Posterior vena cava (tissue), 2 donors: Measurements from ENCODE around the gene SPAG5. TPM values are rescaled to one million over a fixed set of nuclear protein-coding genes. Genes with fewer than 3 reads are reported as not detected.

Experiments
- DNase-seq: peaks from one replicate; pipeline ENCODE4 v3.0.0-alpha.2; 2020; ENCODE audit warnings: low spot score
- intact Hi-C, 2 donors: fragments of 100-400 bp; cut with DNase I; formaldehyde crosslinking; loops; one replicate each; pipeline versions ENCODE4 v1.14.1 to v1.14.2; 2022 to 2023
- total RNA-seq, 2 donors: library from RNA; stranded (reverse); fragmentation: NEBNext Ultra II Directional; extraction: Animal tissue kit (Norgen Biotek cat#: 25700); gene quantifications; one replicate each; pipeline ENCODE4 v1.2.1, GENCODE V29; 2021
- donor health status: DM: yes; HTN: yes; CAD: no.
- donor health status: DM: yes; HTN: yes; CAD: no.

SPAG5 gene
- total RNA-seq, 2 donors from 2014 or later = 1.8 to 1.9 TPM

GRCh38 chr17:28549236-28550132, 49.3 kb downstream of the SPAG5 start:
- intact Hi-C loops = no loop called here
- DNase-seq = peak; percentile 80

- intact Hi-C loops = no loop called here
- peak; percentile 54 for DNase-seq
These were observed 50.3 kb downstream of the SPAG5 start for GRCh38 chr17:28548417-28549130.

- peak; percentile 92 for DNase-seq
- intact Hi-C loops = no loop called here
These were observed 51.0 kb downstream of the SPAG5 start for GRCh38 chr17:28547623-28548416.

DNA sequence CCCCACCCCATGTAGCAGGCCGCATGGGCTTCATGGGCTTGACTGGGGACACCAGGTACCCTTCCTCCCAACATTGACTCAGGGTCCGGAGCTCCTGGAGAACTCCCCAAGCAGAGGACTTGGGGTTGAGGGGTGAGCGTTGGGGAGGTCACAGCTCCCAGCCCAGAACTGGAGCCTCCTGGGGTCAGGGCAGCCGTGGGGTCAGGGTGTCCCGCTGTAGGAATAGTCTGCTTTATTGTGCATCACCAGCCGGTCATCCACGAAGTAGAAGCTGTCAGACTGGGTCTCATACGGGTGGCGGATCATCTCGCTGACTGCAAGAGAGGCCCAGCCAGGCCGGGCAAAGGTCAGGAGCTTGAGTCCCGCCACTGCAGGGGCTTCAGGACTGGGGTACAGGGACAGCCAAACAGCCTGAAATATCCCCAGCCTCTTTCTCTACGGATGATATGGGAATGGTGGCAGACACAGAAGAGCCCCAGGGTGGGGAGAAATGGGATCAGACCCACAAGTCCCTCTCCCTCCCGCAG, 51.7 kb downstream of the SPAG5 start:
- intact Hi-C loops = no loop called here
- peak; percentile 51 for DNase-seq

DNA sequence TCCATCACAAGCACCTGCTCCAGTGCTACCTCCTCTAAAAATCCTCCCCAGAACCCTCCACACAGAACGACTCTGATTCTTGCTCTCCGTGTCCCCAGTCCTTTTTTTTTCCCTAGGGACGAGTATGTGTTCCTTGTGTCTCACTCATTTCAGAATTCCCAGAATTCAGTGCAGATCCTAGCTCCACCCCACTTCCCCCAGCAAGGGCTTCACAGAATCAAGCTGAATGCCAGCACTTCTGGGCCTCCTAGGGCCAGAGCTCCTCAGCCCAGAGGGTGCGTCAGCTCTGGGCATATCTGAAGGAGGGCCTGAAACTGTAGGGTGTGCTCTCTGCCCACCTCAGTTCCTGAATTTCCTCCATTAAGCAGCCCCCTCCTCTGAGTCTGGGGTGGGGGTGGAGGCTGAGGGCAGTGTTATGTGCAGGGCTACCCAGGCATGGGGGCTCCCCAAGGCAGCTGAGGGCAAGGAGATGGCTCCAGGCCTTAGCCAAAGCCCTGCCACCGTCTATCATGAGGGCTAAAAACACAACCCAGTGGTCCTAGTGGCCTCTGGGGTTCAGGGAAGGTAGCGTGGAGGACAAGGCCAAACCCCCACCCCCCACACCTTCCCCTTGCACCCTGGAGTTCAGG, 52.9 kb downstream of the SPAG5 start:
- intact Hi-C loops = no loop called here
- peak; percentile 52 for DNase-seq

- intact Hi-C loops = no loop called here
- DNase-seq = peak; percentile 18
These were observed 53.7 kb downstream of the SPAG5 start for GRCh38 chr17:28545141-28545503.

GRCh38 chr17:28544402-28545140, 54.3 kb downstream of the SPAG5 start:
- DNase-seq = peak; percentile 55
- intact Hi-C loops = no loop called here

DNA sequence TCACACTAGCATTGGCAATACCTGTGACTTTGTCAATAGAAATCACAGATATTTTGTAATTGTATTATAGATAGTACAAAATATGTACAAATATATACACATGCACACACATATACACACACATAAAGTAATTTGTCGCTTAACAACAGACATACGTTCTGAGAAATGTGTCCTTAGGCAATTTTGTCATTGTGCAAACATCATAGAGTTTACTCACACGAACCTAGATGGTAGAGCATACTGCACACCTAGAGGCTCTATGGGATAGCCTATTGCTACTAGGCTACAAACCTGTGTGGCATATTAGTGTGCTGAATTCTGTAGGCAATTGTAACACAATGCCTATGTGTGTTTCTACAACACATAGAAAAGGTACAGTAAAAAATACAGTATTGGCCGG, 57.4 kb downstream of the SPAG5 start:
- no peak for DNase-seq
- intact Hi-C loops = no loop called here

DNA sequence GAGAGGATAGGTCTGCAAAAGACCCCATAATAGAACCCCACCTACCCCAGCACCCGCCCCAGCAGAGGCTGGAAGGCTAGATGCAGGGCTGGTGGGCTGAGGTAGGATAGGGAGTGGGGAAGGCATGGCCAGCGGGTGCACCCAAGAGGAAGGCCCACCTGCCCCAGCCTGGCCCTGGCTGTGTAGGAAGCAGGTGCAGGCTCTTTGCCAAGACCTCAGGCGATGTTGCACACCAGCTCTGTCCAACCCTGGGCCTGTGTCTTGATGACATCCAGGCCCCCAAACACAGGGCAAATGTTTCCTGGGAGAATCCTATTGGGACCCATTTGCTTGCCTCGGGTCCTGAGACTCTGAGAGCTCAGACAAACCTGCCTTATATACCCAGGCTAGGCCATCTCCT, 58.6 kb downstream of the SPAG5 start:
- DNase-seq = no peak
- intact Hi-C loops = no loop called here

DNA sequence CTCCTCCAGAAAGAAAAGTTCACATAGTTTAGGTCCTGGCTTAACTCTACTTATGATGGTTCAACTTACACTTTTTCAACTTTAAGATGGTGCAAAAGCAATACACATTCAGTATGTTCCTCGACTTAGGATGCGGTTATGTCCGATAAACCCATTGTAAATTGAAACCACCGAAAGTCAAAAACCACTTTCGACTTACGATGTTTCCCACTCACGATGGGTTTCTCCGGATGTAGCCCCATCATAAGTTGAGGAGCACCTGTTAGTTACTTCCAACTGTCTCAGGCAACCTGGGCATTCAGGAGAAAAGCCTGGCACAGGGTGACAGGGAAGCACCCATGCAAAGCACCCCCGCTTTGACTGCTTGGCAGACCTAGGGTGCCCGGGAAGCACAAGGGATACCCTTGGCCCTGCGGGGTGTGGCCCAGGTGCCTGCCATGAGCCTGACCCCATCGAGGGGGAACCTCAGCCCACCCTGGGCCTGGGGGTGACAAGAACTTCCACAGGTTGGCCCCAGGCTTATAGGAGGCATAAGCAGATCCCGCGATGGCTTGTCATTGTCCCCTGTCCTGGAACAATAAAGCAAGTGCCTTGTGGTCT, 60.4 kb downstream of the SPAG5 start:
- intact Hi-C loops = loop anchor here in 1 of 2 donors (5.0 kb wide), 1 partner anchor 41 kb away; no protein-coding TSS in a partner anchor
- DNase-seq = no peak

DNA sequence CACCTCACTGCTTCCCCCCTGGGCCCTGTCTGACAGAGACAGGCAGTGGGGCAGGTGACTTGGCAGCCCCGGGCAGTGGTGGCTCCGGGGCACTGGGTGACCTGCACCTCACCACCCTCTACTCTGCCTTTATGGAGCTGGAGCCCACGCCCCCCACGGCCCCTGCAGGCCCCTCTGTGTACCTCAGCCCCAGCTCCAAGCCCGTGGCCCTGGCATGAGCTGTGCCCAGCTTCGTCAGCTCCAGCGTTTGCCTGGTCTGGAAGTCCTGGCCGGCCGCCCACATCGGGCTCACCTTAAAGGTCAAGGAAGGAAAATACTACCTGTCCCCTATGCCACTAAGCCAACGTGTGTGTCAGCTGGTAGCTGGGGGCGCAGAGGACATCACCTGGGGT, 61.6 kb downstream of the SPAG5 start:
- intact Hi-C loops = loop anchor here in 1 of 2 donors (5.0 kb wide), 1 partner anchor 40 kb away; no protein-coding TSS in a partner anchor
- no peak for DNase-seq

- intact Hi-C loops = loop anchor here in 1 of 2 donors (5.0 kb wide), 1 partner anchor 39 kb away; no protein-coding TSS in a partner anchor
- no peak for DNase-seq
These were observed 62.1 kb downstream of the SPAG5 start for GRCh38 chr17:28536532-28537218.

DNA sequence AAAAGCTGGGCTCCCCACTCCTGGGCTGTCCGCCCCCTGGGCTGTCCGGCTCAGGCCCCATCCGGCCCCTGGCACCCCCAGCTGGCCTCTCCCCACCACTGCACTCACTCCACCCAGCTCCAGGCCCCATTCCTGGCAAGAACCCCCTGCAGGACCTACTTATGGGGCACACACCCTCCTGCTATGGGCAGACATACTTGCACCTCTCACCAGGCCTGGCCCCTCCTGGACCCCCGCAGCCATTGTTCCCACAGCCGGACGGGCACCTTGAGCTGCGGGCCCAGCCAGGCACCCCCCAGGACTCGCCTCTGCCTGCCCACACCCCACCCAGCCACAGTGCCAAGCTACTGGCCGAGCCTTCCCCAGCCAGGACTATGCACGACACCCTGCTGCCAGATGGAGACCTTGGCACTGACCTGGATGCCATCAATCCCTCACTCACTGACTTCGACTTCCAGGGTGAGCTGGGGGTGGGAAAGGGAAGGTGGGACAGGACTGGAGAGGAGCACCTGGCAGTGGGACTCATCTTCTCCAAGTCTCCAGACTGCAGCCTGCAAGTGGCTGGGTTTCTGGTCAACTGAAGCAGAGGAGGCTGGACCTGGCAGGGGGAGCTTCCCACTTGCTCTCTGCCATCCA, 64.0 kb downstream of the SPAG5 start:
- no peak for DNase-seq
- intact Hi-C loops = loop anchor here in 1 of 2 donors (5.0 kb wide), 1 partner anchor 38 kb away; no protein-coding TSS in a partner anchor

GRCh38 chr17:28533091-28533807, 65.6 kb downstream of the SPAG5 start:
- intact Hi-C loops = no loop called here

DNA sequence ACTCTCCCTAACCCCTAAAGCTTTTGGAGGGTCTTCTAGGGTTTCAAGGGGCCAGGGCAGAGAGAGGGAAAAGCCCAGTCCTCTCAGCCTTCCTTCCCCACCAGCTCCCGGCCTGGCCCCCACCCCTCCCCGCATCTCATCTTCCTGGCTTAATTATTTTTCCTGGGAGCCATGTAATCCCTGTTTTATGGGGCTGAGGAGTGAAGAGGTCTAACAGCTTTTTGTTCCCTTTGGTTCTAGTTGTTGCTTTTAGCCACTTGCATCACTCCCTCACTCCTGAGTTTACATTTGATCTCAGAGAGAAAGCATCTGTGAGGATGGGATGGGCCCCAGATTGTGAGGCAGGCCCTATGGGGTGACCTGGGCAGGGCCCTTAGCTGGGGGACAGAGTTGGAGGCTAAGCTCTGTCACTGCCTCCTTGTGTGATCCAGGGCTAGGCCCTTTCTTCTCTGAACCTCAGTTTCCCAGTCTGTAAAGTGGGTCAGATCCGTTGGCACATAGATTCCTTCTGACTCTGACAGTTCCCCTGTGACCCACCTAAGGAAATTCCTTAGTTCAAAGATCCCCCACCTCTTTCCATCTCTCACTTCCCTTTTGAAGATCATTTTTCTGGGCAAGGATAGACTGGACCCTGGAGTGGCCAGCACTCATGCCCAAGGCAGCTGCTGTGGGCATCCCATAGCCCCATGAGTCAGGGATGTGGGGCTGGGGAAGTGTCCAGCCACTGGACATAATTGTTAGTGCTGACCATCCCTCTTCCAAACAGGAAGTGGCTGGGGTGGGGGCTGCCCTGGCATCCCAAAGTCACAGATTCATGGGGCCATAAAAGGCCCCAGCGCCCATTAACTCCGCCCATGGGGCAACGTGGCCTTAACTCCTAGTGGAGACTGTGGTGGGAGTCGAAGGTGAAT, 66.5 kb downstream of the SPAG5 start:
- intact Hi-C loops = no loop called here

More at GRCh38 chr17:28533091-28533807, 65.6 kb downstream of the SPAG5 start:
- no peak for DNase-seq

More for the DNA sequence above, 66.5 kb downstream of the SPAG5 start:
- DNase-seq = no peak
